NCI-H524 treated with DMSO at 0.1 percent for 48 hours (cell line): ENCODE results near the gene PCDHGA6.
"Not testable (repeated sequence)": the region's sequence is repeated elsewhere in the genome, so short reads cannot be mapped to it uniquely, and the experiment has no call there.

Experiments used
- DNase-seq: peaks from one replicate; lab custom pipeline; 2025; lab: John Stamatoyannopoulos, UW

Gene PCDHGA6

GRCh38 chr5:141373673-141374317, at the start of gene PCDHGA6:
TSS of gene PCDHGA6 (plus strand) at chr5:141373891. CDS start at chr5:141374084, 193 bp downstream.
- no peak for DNase-seq

- no peak for DNase-seq
Observed at GRCh38 chr5:141326088-141326854, 47.4 kb upstream of the PCDHGA6 start.

- DNase-seq = no peak
Observed at GRCh38 chr5:141328231-141328630, 45.5 kb upstream of the PCDHGA6 start.

- no peak for DNase-seq
Observed at GRCh38 chr5:141330299-141331080, 43.2 kb upstream of the PCDHGA6 start, which contains the start of gene PCDHGA1. TSS of gene PCDHGA1 (plus strand) at chr5:141330514.

- not testable (repeated sequence) for DNase-seq
Observed at GRCh38 chr5:141332571-141332970, 41.1 kb upstream of the PCDHGA6 start.

- no peak for DNase-seq
Observed at GRCh38 chr5:141338538-141339306, 35.0 kb upstream of the PCDHGA6 start, which contains the start of gene PCDHGA2. TSS of gene PCDHGA2 (plus strand) at chr5:141338760.

- not testable (repeated sequence) for DNase-seq
Observed at GRCh38 chr5:141340781-141341354, 32.8 kb upstream of the PCDHGA6 start.

GRCh38 chr5:141342773-141343172, 30.9 kb upstream of the PCDHGA6 start:
- DNase-seq = no peak

- no peak for DNase-seq
Observed at GRCh38 chr5:141343242-141343952, 30.3 kb upstream of the PCDHGA6 start, which contains the start of gene PCDHGA3. TSS of gene PCDHGA3 (plus strand) at chr5:141343829. CDS start at chr5:141344034, 205 bp downstream.

- no peak for DNase-seq
Observed at GRCh38 chr5:141343953-141344463, 29.7 kb upstream of the PCDHGA6 start.

GRCh38 chr5:141345327-141345726, 28.4 kb upstream of the PCDHGA6 start:
- no peak for DNase-seq

- DNase-seq = not testable (repeated sequence)
Observed at GRCh38 chr5:141346017-141346416, 27.7 kb upstream of the PCDHGA6 start.

- no peak for DNase-seq
Observed at GRCh38 chr5:141349917-141350619, 23.6 kb upstream of the PCDHGA6 start, which contains the start of gene PCDHGB1. TSS of gene PCDHGB1 (plus strand) at chr5:141350099. CDS start at chr5:141350261, 162 bp downstream.

GRCh38 chr5:141351591-141351990, 22.1 kb upstream of the PCDHGA6 start:
- DNase-seq = no peak

- DNase-seq = no peak
Observed at GRCh38 chr5:141354900-141355469, 18.7 kb upstream of the PCDHGA6 start, which contains the start of gene PCDHGA4. TSS of gene PCDHGA4 (plus strand) at chr5:141355021. CDS start at chr5:141355108, 87 bp downstream.

GRCh38 chr5:141355641-141356040, 18.1 kb upstream of the PCDHGA6 start:
- DNase-seq = no peak

GRCh38 chr5:141356133-141356532, 17.6 kb upstream of the PCDHGA6 start:
- no peak for DNase-seq

- no peak for DNase-seq
Observed at GRCh38 chr5:141356950-141357349, 16.7 kb upstream of the PCDHGA6 start.
